H1 (cell line): ENCODE measurements around the gene MACROD1. TPM values are rescaled to one million over a fixed set of nuclear protein-coding genes. Genes with fewer than 3 reads are reported as not detected.

Experiments
- CTCF ChIA-PET: fragments of 300-600 bp; sonication (Branson Sonifier 250); formaldehyde crosslinking; loops from one replicate; lab custom pipeline; 2021; ENCODE audit not compliant: partially characterized antibody; lab: Charles Lee
- POLR2A ChIA-PET: fragments of 300-600 bp; sonication (Branson Sonifier 250); formaldehyde crosslinking; loops from one replicate; lab custom pipeline; 2021; ENCODE audit warnings: inconsistent platforms; ENCODE audit not compliant: partially characterized antibody; lab: Charles Lee
- DNase-seq, 2 experiments: peaks; one replicate each; pipeline versions ENCODE4 v3.0.0 to v3.0.0-alpha.2; 2010 to 2022; ENCODE audit warnings: low spot score in 2 of 2, low read depth in 1 of 2, mixed read lengths in 1 of 2
- FAIRE-seq: peaks from 2 replicates; lab custom pipeline; 2011; peaks lifted over from hg19 to GRCh38; lab: Jason Lieb, UNC
- H2AFZ ChIP-seq: 2 replicates; pipeline ENCODE4 v1.8.1; 2012; ENCODE audit warnings: low read length, inconsistent platforms
- H2AK5ac ChIP-seq: 2 replicates; pipeline ENCODE4 v1.6.1; 2013; ENCODE audit warnings: low read depth, low read length
- H2BK120ac ChIP-seq: replicated peaks from 2 replicates; pipeline ENCODE3; 2013; ENCODE audit warnings: low read depth, low read length, inconsistent platforms
- H2BK12ac ChIP-seq: 2 replicates; pipeline ENCODE4 v1.6.1; 2013; ENCODE audit warnings: low read depth, low read length
- H2BK15ac ChIP-seq: 2 replicates; pipeline ENCODE4 v1.6.1; 2013; ENCODE audit warnings: low read length
- H2BK20ac ChIP-seq: 2 replicates; pipeline ENCODE4 v1.6.1; 2013; ENCODE audit warnings: low read length
- H2BK5ac ChIP-seq: 2 replicates; pipeline ENCODE4 v1.6.1; 2013; ENCODE audit warnings: low read depth, low read length
- H3K14ac ChIP-seq: 2 replicates; pipeline ENCODE4 v1.6.1; 2013; ENCODE audit warnings: inconsistent platforms; ENCODE audit not compliant: insufficient read length
- H3K18ac ChIP-seq: 2 replicates; pipeline ENCODE4 v1.6.1; 2013; ENCODE audit warnings: low read length; ENCODE audit errors: extremely low read depth
- H3K23ac ChIP-seq: 2 replicates; pipeline ENCODE4 v1.6.1; 2013; ENCODE audit warnings: inconsistent platforms; ENCODE audit not compliant: insufficient read length
- H3K23me2 ChIP-seq: 2 replicates; pipeline ENCODE4 v1.6.1; 2013; ENCODE audit warnings: low read depth, low read length
- H3K27ac ChIP-seq: 2 replicates; pipeline ENCODE4 v1.6.1; 2011; ENCODE audit warnings: low read depth, low read length, inconsistent platforms
- H3K27me3 ChIP-seq, 4 experiments: replicated peaks in 1 of 4; 1 replicate in 1 of 4; 2 replicates in 3 of 4; pipeline versions ENCODE4 v1.6.1 to v1.8.1; 2011 to 2013; ENCODE audit warnings: low read length in 3 of 4, mild to moderate bottlenecking in 3 of 4, inconsistent platforms in 2 of 4, mixed read lengths in 2 of 4, moderate library complexity in 1 of 4; ENCODE audit not compliant: control insufficient read depth in 3 of 4, insufficient read depth in 3 of 4; ENCODE audit errors: extremely low read depth in 1 of 4
- H3K36me3 ChIP-seq, 4 experiments: 2 replicates each; pipeline versions ENCODE4 v1.6.1 to v1.8.1; 2011 to 2013; ENCODE audit warnings: mild to moderate bottlenecking in 4 of 4, low read length in 3 of 4, moderate library complexity in 2 of 4, control low read depth in 1 of 4, inconsistent platforms in 1 of 4; ENCODE audit not compliant: insufficient read depth in 4 of 4, control insufficient read depth in 2 of 4
- H3K4ac ChIP-seq: replicated peaks from 2 replicates; pipeline ENCODE3; 2013; ENCODE audit warnings: low read length, low read depth, mixed read lengths, inconsistent platforms; ENCODE audit not compliant: insufficient read length
- H3K4me1 ChIP-seq, 4 experiments: replicated peaks in 1 of 4; 1 replicate in 1 of 4; 2 replicates in 3 of 4; pipeline versions ENCODE4 v1.6.1 to v1.8.1; 2011 to 2013; ENCODE audit warnings: low read length in 3 of 4, inconsistent platforms in 2 of 4, mixed read lengths in 1 of 4; ENCODE audit not compliant: insufficient read depth in 4 of 4, control insufficient read depth in 3 of 4
- H3K4me2 ChIP-seq, 2 experiments: 2 replicates each; pipeline versions ENCODE4 v1.6.1 to v1.8.1; 2011 to 2013; ENCODE audit warnings: low read depth in 2 of 2, low read length in 2 of 2, control low read depth in 1 of 2, inconsistent platforms in 1 of 2, mild to moderate bottlenecking in 1 of 2; ENCODE audit not compliant: insufficient read depth in 1 of 2
- H3K4me3 ChIP-seq, 4 experiments: fragments of 200-600, 300-600 bp in 1 of 4; sonication (generic), shearing (Covaris generic), sonication (Bioruptor Twin) in 1 of 4; 2 replicates each; pipeline versions ENCODE4 v1.5.1 to v1.8.1; 2011 to 2016; ENCODE audit warnings: low read length in 4 of 4, low read depth in 3 of 4, control low read depth in 2 of 4, inconsistent platforms in 2 of 4, mild to moderate bottlenecking in 2 of 4, mixed read lengths in 1 of 4, moderate library complexity in 1 of 4; ENCODE audit not compliant: insufficient read depth in 2 of 4; ENCODE audit errors: extremely low read depth in 1 of 4
- H3K56ac ChIP-seq: replicated peaks from 2 replicates; pipeline ENCODE3; 2013; ENCODE audit warnings: low read depth, mild to moderate bottlenecking, mixed read lengths, low read length, inconsistent platforms; ENCODE audit not compliant: insufficient read length
- H3K79me1 ChIP-seq: 2 replicates; pipeline ENCODE4 v1.6.1; 2013; ENCODE audit warnings: low read depth, low read length, control low read depth
- H3K79me2 ChIP-seq, 2 experiments: 2 replicates each; pipeline versions ENCODE4 v1.6.1 to v1.8.1; 2012 to 2013; ENCODE audit warnings: low read length in 2 of 2, mild to moderate bottlenecking in 2 of 2, inconsistent platforms in 1 of 2; ENCODE audit not compliant: insufficient read depth in 2 of 2, control insufficient read depth in 1 of 2
- H3K9ac ChIP-seq, 4 experiments: replicated peaks in 1 of 4; 1 replicate in 1 of 4; 2 replicates in 3 of 4; pipeline versions ENCODE4 v1.6.1 to v1.8.1; 2011 to 2013; ENCODE audit warnings: low read depth in 3 of 4, low read length in 3 of 4, control low read depth in 2 of 4, mild to moderate bottlenecking in 2 of 4, moderate library complexity in 2 of 4, inconsistent platforms in 1 of 4; ENCODE audit errors: extremely low read depth in 1 of 4
- H3K9me3 ChIP-seq, 2 experiments: 2 replicates each; pipeline versions ENCODE4 v1.6.1 to v1.8.1; 2012 to 2013; ENCODE audit warnings: mild to moderate bottlenecking in 2 of 2, moderate library complexity in 2 of 2, control low read depth in 1 of 2, inconsistent platforms in 1 of 2, low read depth in 1 of 2, low read length in 1 of 2, mixed read lengths in 1 of 2; ENCODE audit not compliant: insufficient read depth in 2 of 2
- H4K20me1 ChIP-seq, 2 experiments: replicated peaks in 1 of 2; 2 replicates each; pipeline versions ENCODE3 to v1.8.1; 2011 to 2013; ENCODE audit warnings: inconsistent platforms in 2 of 2, low read length in 2 of 2, mild to moderate bottlenecking in 1 of 2; ENCODE audit not compliant: insufficient read depth in 2 of 2, control insufficient read depth in 1 of 2
- H4K5ac ChIP-seq: 2 replicates; pipeline ENCODE4 v1.6.1; 2013; ENCODE audit warnings: low read length, low read depth, mixed read lengths, inconsistent platforms; ENCODE audit not compliant: insufficient read length
- H4K8ac ChIP-seq: 2 replicates; pipeline ENCODE4 v1.8.0; 2013; ENCODE audit warnings: mild to moderate bottlenecking, moderate library complexity, low read length, inconsistent platforms; ENCODE audit not compliant: insufficient read depth; ENCODE audit errors: extremely low read depth
- H4K91ac ChIP-seq: replicated peaks from 2 replicates; pipeline ENCODE3; 2013; ENCODE audit warnings: low read length, mixed read lengths, inconsistent platforms; ENCODE audit not compliant: insufficient read length
- BACH1 ChIP-seq: IDR thresholded peaks from 2 replicates; pipeline ENCODE4 v1.6.1; 2012; ENCODE audit warnings: low read length, improper control_type of control experiment
- BCL11A ChIP-seq, 2 experiments: IDR thresholded peaks; one replicate each; pipeline ENCODE4 v1.6.1; 2011; ENCODE audit warnings: low read depth in 2 of 2, low read length in 2 of 2, mild to moderate bottlenecking in 2 of 2
- EGR1 ChIP-seq: IDR thresholded peaks from 2 replicates; pipeline ENCODE4 v1.6.1; 2011; ENCODE audit warnings: low read depth, low read length, borderline replicate concordance
- HDAC2 ChIP-seq, 2 experiments: fragments of 300-600 bp in 1 of 2; sonication (generic) in 1 of 2; IDR thresholded peaks; 2 replicates each; pipeline ENCODE4 v1.6.1; 2011 to 2012; ENCODE audit warnings: low read depth in 2 of 2, low read length in 2 of 2, mild to moderate bottlenecking in 2 of 2, moderate library complexity in 2 of 2, borderline replicate concordance in 1 of 2, inconsistent platforms in 1 of 2
- HDAC6 ChIP-seq: IDR thresholded peaks from one replicate; pipeline ENCODE4 v1.7.1; 2012; ENCODE audit warnings: low read depth, mild to moderate bottlenecking, inconsistent platforms, low read length, moderate library complexity
- KDM1A ChIP-seq: fragments of 200-600, 300-600 bp; sonication (generic); IDR thresholded peaks from 2 replicates; pipeline ENCODE4 v1.7.1; 2016; ENCODE audit warnings: mild to moderate bottlenecking, low read length, borderline replicate concordance
- PHF8 ChIP-seq: fragments of 200-600 bp; sonication (generic); conservative IDR thresholded peaks from 2 replicates; pipeline ENCODE4 v1.7.1; 2012; ENCODE audit warnings: low read depth, mild to moderate bottlenecking, inconsistent platforms, low read length, moderate library complexity
- POU5F1 ChIP-seq: IDR thresholded peaks from 2 replicates; pipeline ENCODE4 v1.6.1; 2011; ENCODE audit warnings: low read depth, mild to moderate bottlenecking, low read length, moderate library complexity
- SIX5 ChIP-seq: IDR thresholded peaks from 2 replicates; pipeline ENCODE4 v1.6.1; 2011; ENCODE audit warnings: mild to moderate bottlenecking, low read depth, low read length
- WGBS, 2 experiments: shearing (Covaris generic) in 1 of 2; methylation state at CpG; one replicate each; pipeline versions ENCODE4 v1.1.6 to v1.1.7; 2013 to 2015; ENCODE audit warnings: low lambda C conversion rate in 2 of 2, mixed read lengths in 2 of 2, inconsistent platforms in 1 of 2, low coverage in 1 of 2, missing lambda C conversion rate in 1 of 2; ENCODE audit not compliant: insufficient replicate concordance in 2 of 2, insufficient coverage in 1 of 2, insufficient read length in 1 of 2; ENCODE audit errors: extremely low coverage in 1 of 2, missing lambda C conversion rate in 1 of 2; 5-methylcytosine and 5-hydroxymethylcytosine counted together
- polyA plus RNA-seq, 7 experiments: library from polyadenylated mRNA; depleted of rRNA in 3 of 7; stranded (reverse) in 5 of 7; unstranded in 2 of 7; fragments of >200 nt in 5 of 7; fragments of 200-250 nt in 2 of 7; gene quantifications; 1 replicate in 5 of 7; 2 replicates in 1 of 7; 4 replicates in 1 of 7; pipeline versions ENCODE4 v1.2.1 to v1.2.3, GENCODE V29; 2011 to 2013; ENCODE audit warnings: missing spikeins in 2 of 7, mixed read lengths in 2 of 7
- total RNA-seq: library from RNA; stranded (reverse); fragmentation: NEBNext Ultra II Directional; extraction: Animal tissue kit (Norgen Biotek cat#: 25700); gene quantifications from 2 replicates; pipeline ENCODE4 v1.2.1, GENCODE V29; 2021

The MACROD1 gene
- total and polyA plus RNA-seq, 2 of the 8 experiments (the other 6 are each of a cell fraction or from before 2014, with no cell fraction given): 19.5 to 34.1 TPM

DNA sequence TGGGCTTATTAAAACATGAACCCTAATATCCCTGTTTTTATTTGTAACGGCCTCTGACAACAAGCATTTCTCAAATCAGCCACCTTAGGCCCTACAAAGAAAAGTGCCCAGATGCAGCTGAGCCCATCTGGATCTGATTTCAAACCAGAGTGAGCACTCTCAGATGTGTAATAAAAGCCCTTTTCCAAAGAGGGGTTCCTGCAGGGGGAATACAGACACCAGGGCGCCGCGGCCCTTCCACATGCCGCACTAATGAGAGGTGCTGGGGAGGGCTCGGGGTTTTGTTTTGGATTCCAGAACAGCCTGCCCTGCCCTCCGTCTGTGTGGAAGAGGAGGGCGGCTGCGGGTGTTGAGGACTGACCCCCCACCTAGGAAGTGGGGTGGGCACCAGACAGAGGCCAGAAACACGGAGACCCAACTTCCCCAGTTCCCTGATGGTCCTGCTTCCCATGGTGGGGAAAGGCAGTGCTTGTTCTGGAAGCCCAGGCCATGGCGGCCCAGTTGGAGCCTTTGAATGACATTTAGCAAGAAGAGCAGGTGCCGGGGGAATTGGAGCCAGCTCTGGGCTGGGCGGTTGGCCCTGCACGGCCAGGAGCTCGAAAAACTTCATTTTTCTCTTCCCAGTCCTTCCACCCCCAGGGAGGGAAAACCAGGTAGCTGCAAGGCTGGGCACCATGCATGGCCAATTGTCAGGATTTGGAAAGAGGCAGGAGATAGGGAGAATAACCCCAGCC is 63.7 kb downstream of the MACROD1 start:
- no peak overlapping the region for H3K56ac ChIP-seq
- no peak overlapping the region for H2BK120ac ChIP-seq
- CTCF ChIA-PET: interaction anchor here (0.6 to 9.3 kb wide), 6 partner anchors 19 to 132 kb away, joined by 3 to 126 read pairs (median 6); partner anchors contain the start of gene VEGFB
- no peak overlapping the region for H2BK20ac ChIP-seq
- H2BK15ac ChIP-seq: no peak overlapping the region
- H3K27me3 ChIP-seq: peaks cover 2 to 50% (median 30%) of the 10 kb centered on the region in 4 experiments
- no peaks in the 10 kb centered on the region for H3K36me3 ChIP-seq
- H3K23me2 ChIP-seq: peaks cover 7% of the 10 kb centered on the region; the same call in 1 of the 2 replicates
- peaks cover 10 to 41% of the 10 kb centered on the region in 2 experiments for H4K20me1 ChIP-seq
- H4K5ac ChIP-seq: no peak overlapping the region
- TF ChIP-seq POU5F1 (no peak), HDAC6 (no peak), EGR1 (no peak), PHF8 (no peak), HDAC2 (IDR thresholded peaks at IDR 0.05; ENCODE audit: borderline replicate concordance in 1 of 2, low read depth in 2 of 2, low read length in 2 of 2) (no peak), KDM1A (no peak), SIX5 (no peak), BCL11A (IDR thresholded peaks at IDR 0.05; ENCODE audit: low read depth in 2 of 2, low read length in 2 of 2) (no peak), BACH1 (no peak)
- H3K79me1 ChIP-seq: no peaks in the 10 kb centered on the region; the same call in 1 of the 2 replicates
- H3K14ac ChIP-seq: no peak overlapping the region
- H2AFZ ChIP-seq: no peak overlapping the region
- H3K79me2 ChIP-seq: no peaks in the 10 kb centered on the region
- FAIRE-seq (no peak), DNase-seq (no peak)
- POLR2A ChIA-PET: interaction anchor here (0.9 kb wide), 1 partner anchor 20 kb away, joined by 3 read pairs; no protein-coding TSS in a partner anchor
- H3K27ac ChIP-seq: no peak overlapping the region
- no peak overlapping the region for H2BK12ac ChIP-seq
- WGBS, 2 experiments: 92% methylated on average over 12 of the region's 15 CpGs; no CpG with 5 or more reads in 1 of the 2 experiments
- H2AK5ac ChIP-seq: no peak overlapping the region
- H3K9ac ChIP-seq: no peak overlapping the region
- no peak overlapping the region for H3K4me2 ChIP-seq
- H2BK5ac ChIP-seq: no peak overlapping the region
- no peaks in the 10 kb centered on the region for H3K9me3 ChIP-seq
- no peak overlapping the region for H4K91ac ChIP-seq
- no peak overlapping the region for H3K4ac ChIP-seq
- no peak overlapping the region for H3K18ac ChIP-seq
- no peaks in the 10 kb centered on the region; a peak in 3 of 7 replicates for H3K4me1 ChIP-seq
- H4K8ac ChIP-seq: no peak overlapping the region
- no peak overlapping the region for H3K4me3 ChIP-seq
- H3K23ac ChIP-seq: no peak overlapping the region
